ENCODE measurements around the gene RTN4R.
"Not testable (repeated sequence)": the region's sequence is repeated elsewhere in the genome, so short reads cannot be mapped to it uniquely, and the experiment has no call there.

The RTN4R gene

DNA sequence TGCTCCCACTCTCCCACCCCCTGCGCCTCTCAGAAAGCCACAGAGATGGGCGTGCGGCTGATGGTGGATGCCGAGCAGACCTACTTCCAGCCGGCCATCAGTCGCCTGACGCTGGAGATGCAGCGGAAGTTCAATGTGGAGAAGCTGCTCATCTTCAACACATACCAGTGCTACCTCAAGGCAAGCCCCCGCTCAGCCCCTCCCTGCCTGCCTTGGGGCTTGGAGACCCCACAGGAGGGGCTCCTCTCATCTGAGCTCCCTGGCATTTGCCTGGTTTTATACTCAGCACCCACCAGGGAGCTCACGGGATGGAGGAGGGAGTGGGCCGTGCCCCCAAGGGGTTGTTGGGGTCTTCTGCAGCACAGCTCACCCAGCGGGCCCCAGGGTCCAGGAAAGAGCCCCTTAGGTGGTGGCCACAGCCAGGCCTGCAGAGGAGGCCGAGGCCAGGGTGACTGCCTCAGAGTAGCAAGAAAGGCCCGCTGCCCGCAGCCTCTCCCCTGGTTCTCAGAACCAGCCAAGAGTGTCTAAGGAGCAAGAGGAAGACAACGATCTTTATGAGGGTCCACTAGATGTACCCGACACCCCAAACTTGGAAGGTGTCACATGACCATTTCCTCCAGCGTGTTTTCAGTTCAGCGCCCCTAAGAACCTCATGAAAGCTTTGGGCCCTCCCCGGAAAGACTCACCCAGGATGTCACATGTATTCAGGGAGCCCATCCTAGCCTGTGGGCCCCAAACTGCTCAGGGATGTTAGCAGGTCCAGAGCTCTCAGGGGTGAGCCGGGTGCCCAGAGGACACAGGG lies 38.7 kb upstream of the RTN4R start:
- not testable (repeated sequence) for H4K8ac ChIP-seq (ENCODE audit: low read depth, low read length); H2BK12ac ChIP-seq (ENCODE audit: low read length); H3K18ac ChIP-seq (ENCODE audit: low read length); H3K23ac ChIP-seq (ENCODE audit: low read depth, low read length, poor library complexity); DNase-seq (ENCODE audit: low spot score); H4K91ac ChIP-seq (ENCODE audit: low read depth, low read length, poor library complexity); H3K9me3 ChIP-seq (replicated peaks in 1 of 2; ENCODE audit: control insufficient read depth in 2 of 2, insufficient read depth in 1 of 2, low read depth in 1 of 2, low read length in 2 of 2); H3K36me3 ChIP-seq (replicated peaks in 1 of 2; ENCODE audit: control insufficient read depth in 2 of 2, insufficient read depth in 2 of 2, low read length in 2 of 2); H3K79me1 ChIP-seq (ENCODE audit: low read depth, low read length); H2BK120ac ChIP-seq (ENCODE audit: low read depth, low read length); H2BK15ac ChIP-seq (ENCODE audit: low read length); H3K4me3 ChIP-seq (ENCODE audit: low read length in 2 of 2); H3K4me1 ChIP-seq (ENCODE audit: control insufficient read depth in 2 of 2, insufficient read depth in 1 of 2, low read depth in 1 of 2, low read length in 2 of 2); H2BK5ac ChIP-seq (ENCODE audit: low read length); H3K27ac ChIP-seq (replicated peaks; ENCODE audit: low read length); H3K4me2 ChIP-seq (ENCODE audit: insufficient read depth, low read length, poor library complexity, severe bottlenecking); H2AK5ac ChIP-seq (ENCODE audit: low read depth, low read length); H3K14ac ChIP-seq (ENCODE audit: low read length); H3K9ac ChIP-seq (ENCODE audit: low read depth, low read length, poor library complexity); H2AFZ ChIP-seq (ENCODE audit: low read length); H3K4ac ChIP-seq (ENCODE audit: low read length)
- no CpG with 5 or more reads among the region's 21 CpGs for WGBS, 2 donors (ENCODE audit: extremely low coverage in 2 of 2, insufficient read length in 2 of 2, insufficient replicate concordance in 1 of 2)
- H3K27me3 ChIP-seq (ENCODE audit: control insufficient read depth in 3 of 3, insufficient read depth in 3 of 3, low read depth in 1 of 3, low read length in 3 of 3) = peaks cover 0 to 11% (median under 1%) of the 10 kb centered on the region in 3 experiments

DNA sequence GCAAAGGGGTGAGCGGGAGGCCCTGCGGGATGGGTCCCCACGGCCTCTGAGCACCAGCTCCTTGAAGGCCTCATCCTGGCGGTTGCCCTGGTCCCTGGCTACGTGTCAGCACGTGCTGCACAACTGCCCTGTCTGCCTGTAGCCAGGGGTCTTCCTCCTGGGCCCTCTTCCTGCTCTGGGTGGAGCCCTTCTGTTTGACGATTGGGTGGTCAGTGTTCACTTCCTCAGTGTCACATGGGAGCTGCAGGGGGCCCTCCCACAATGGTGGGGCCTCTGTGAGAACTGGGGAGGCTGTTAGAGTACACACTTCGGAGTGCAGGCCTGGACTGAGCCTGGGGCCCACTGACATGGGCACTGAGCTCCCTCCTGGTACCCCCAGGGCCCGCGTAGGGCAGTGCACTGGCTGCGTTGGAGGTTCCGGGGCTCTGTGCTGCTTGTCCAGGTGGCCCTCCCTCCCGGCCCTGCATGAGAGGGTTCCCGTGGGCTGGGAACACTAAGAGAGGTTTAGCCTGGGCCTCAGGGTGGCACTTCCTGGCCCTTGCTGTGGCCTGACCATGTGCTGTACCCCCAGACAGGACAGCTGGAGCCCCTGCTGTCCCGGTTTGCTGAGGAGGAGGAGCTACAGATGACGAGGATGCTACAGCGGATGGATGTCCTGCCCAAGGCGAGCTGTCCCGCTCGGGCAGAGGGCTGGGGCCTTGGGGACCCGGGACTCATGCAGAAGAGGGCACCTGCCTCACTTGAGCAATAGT lies 38.0 kb upstream of the RTN4R start:
- Histone ChIP-seq H2BK120ac (ENCODE audit: low read depth, low read length) (no peak overlapping the region), H2BK15ac (ENCODE audit: low read length) (no peak overlapping the region), H3K4ac (ENCODE audit: low read length) (no peak overlapping the region), H3K9ac (ENCODE audit: low read depth, low read length, poor library complexity) (no peak overlapping the region), H3K36me3 (replicated peaks in 1 of 2; ENCODE audit: control insufficient read depth in 2 of 2, insufficient read depth in 2 of 2, low read length in 2 of 2) (no peaks in the 10 kb centered on the region), H3K23ac (ENCODE audit: low read depth, low read length, poor library complexity) (no peak overlapping the region), H2AK5ac (ENCODE audit: low read depth, low read length) (peak overlapping the region; percentile 40), H3K9me3 (replicated peaks in 1 of 2; ENCODE audit: control insufficient read depth in 2 of 2, insufficient read depth in 1 of 2, low read depth in 1 of 2, low read length in 2 of 2) (no peaks in the 10 kb centered on the region), H3K18ac (ENCODE audit: low read length) (no peak overlapping the region), H3K4me2 (ENCODE audit: insufficient read depth, low read length, poor library complexity, severe bottlenecking) (no peak overlapping the region), H2BK5ac (ENCODE audit: low read length) (no peak overlapping the region), H4K8ac (ENCODE audit: low read depth, low read length) (no peak overlapping the region), H4K91ac (ENCODE audit: low read depth, low read length, poor library complexity) (no peak overlapping the region), H3K79me1 (ENCODE audit: low read depth, low read length) (peaks cover 2% of the 10 kb centered on the region), H2AFZ (ENCODE audit: low read length) (peak overlapping the region; percentile 66), H3K27ac (replicated peaks; ENCODE audit: low read length) (no peak overlapping the region), H3K14ac (ENCODE audit: low read length) (no peak overlapping the region), H2BK12ac (ENCODE audit: low read length) (no peak overlapping the region), H3K27me3 (ENCODE audit: control insufficient read depth in 3 of 3, insufficient read depth in 3 of 3, low read depth in 1 of 3, low read length in 3 of 3) (peaks cover 0 to 19% (median 5%) of the 10 kb centered on the region in 3 experiments), H3K4me3 (ENCODE audit: low read length in 2 of 2) (no peak overlapping the region), H3K4me1 (ENCODE audit: control insufficient read depth in 2 of 2, insufficient read depth in 1 of 2, low read depth in 1 of 2, low read length in 2 of 2) (no peaks in the 10 kb centered on the region)
- WGBS, 2 donors (ENCODE audit: extremely low coverage in 2 of 2, insufficient read length in 2 of 2, insufficient replicate concordance in 1 of 2) = no CpG with 5 or more reads among the region's 21 CpGs
- no peak for DNase-seq (ENCODE audit: low spot score)

DNA sequence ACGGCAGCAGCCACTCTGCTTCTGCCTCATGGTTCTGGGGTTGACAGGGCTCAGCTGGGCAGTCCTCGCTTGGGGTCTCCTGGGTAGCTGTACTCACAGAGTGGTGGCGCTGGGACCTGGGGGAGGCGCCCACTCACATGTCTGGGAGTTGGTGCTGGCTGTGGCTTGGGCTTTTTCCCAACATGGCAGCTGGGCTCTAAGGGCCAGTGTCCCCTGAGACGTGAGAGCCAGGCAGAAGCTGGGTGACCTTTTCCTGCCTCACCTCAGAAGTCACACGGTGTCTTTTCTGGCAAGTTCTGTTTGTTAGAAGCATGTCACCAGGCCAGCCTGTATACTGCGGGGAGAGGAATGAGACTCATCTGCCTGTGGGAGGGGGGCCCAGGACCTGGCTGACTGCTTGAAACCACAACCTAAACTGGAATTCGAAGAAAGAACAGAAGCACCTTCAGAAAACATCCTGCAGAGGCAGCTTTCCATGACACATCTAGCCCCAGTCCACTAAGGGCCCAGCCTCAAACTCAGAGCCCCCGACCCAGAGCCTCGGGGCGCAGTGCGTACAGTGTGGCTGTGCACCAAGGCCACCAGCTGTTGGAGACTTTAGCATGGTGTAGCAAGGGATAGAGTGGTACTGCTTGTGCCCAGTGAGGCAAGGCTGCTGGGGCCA lies 37.2 kb upstream of the RTN4R start:
- not testable (repeated sequence) for H3K4me2 ChIP-seq (ENCODE audit: insufficient read depth, low read length, poor library complexity, severe bottlenecking); H3K23ac ChIP-seq (ENCODE audit: low read depth, low read length, poor library complexity); H2BK15ac ChIP-seq (ENCODE audit: low read length); H2BK5ac ChIP-seq (ENCODE audit: low read length); H2BK120ac ChIP-seq (ENCODE audit: low read depth, low read length); H3K79me1 ChIP-seq (ENCODE audit: low read depth, low read length); H3K36me3 ChIP-seq (replicated peaks in 1 of 2; ENCODE audit: control insufficient read depth in 2 of 2, insufficient read depth in 2 of 2, low read length in 2 of 2); H3K18ac ChIP-seq (ENCODE audit: low read length); H3K14ac ChIP-seq (ENCODE audit: low read length); H2BK12ac ChIP-seq (ENCODE audit: low read length); DNase-seq (ENCODE audit: low spot score); H3K9me3 ChIP-seq (replicated peaks in 1 of 2; ENCODE audit: control insufficient read depth in 2 of 2, insufficient read depth in 1 of 2, low read depth in 1 of 2, low read length in 2 of 2); H4K91ac ChIP-seq (ENCODE audit: low read depth, low read length, poor library complexity); H3K4me1 ChIP-seq (ENCODE audit: control insufficient read depth in 2 of 2, insufficient read depth in 1 of 2, low read depth in 1 of 2, low read length in 2 of 2); H3K4me3 ChIP-seq (ENCODE audit: low read length in 2 of 2); H3K4ac ChIP-seq (ENCODE audit: low read length); H2AK5ac ChIP-seq (ENCODE audit: low read depth, low read length); H3K9ac ChIP-seq (ENCODE audit: low read depth, low read length, poor library complexity); H4K8ac ChIP-seq (ENCODE audit: low read depth, low read length); H3K27ac ChIP-seq (replicated peaks; ENCODE audit: low read length)
- Histone ChIP-seq H3K27me3 (ENCODE audit: control insufficient read depth in 3 of 3, insufficient read depth in 3 of 3, low read depth in 1 of 3, low read length in 3 of 3) (peaks cover 0 to 25% (median 10%) of the 10 kb centered on the region in 3 experiments), H2AFZ (ENCODE audit: low read length) (peak overlapping the region; percentile 66)
- WGBS, 2 donors (ENCODE audit: extremely low coverage in 2 of 2, insufficient read length in 2 of 2, insufficient replicate concordance in 1 of 2) = no CpG with 5 or more reads among the region's 12 CpGs

DNA sequence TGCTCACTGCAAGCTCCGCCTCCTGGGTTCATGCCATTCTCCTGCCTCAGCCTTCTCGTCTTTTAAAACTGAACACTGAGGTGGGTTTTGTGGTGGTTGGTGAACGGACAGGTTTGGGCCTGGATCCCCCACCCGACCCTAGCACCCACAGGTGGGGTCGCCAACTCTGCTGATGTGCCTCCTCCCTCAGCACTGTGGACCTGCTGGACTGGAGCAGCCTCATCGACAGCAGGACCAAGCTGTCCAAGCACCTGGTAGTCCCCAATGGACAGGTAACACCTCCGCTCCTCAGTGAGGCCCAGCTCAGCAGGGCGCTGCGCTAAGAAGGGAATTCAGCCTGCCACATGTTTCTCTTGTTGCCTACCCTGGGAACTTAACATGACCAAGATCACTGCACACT lies 36.5 kb upstream of the RTN4R start:
- Histone ChIP-seq H4K8ac (ENCODE audit: low read depth, low read length) (no peak overlapping the region), H4K91ac (ENCODE audit: low read depth, low read length, poor library complexity) (no peak overlapping the region), H2AK5ac (ENCODE audit: low read depth, low read length) (no peak overlapping the region), H3K4me1 (ENCODE audit: control insufficient read depth in 2 of 2, insufficient read depth in 1 of 2, low read depth in 1 of 2, low read length in 2 of 2) (no peaks in the 10 kb centered on the region), H2BK15ac (ENCODE audit: low read length) (no peak overlapping the region), H3K27ac (replicated peaks; ENCODE audit: low read length) (no peak overlapping the region), H2BK120ac (ENCODE audit: low read depth, low read length) (no peak overlapping the region), H3K4ac (ENCODE audit: low read length) (no peak overlapping the region), H3K9me3 (replicated peaks in 1 of 2; ENCODE audit: control insufficient read depth in 2 of 2, insufficient read depth in 1 of 2, low read depth in 1 of 2, low read length in 2 of 2) (no peaks in the 10 kb centered on the region), H3K9ac (ENCODE audit: low read depth, low read length, poor library complexity) (no peak overlapping the region), H3K79me1 (ENCODE audit: low read depth, low read length) (peaks cover 2% of the 10 kb centered on the region), H2AFZ (ENCODE audit: low read length) (no peak overlapping the region), H3K36me3 (replicated peaks in 1 of 2; ENCODE audit: control insufficient read depth in 2 of 2, insufficient read depth in 2 of 2, low read length in 2 of 2) (no peaks in the 10 kb centered on the region), H2BK5ac (ENCODE audit: low read length) (no peak overlapping the region), H3K4me3 (ENCODE audit: low read length in 2 of 2) (no peak overlapping the region), H2BK12ac (ENCODE audit: low read length) (no peak overlapping the region), H3K27me3 (ENCODE audit: control insufficient read depth in 3 of 3, insufficient read depth in 3 of 3, low read depth in 1 of 3, low read length in 3 of 3) (peaks cover 0 to 31% (median 17%) of the 10 kb centered on the region in 3 experiments), H3K18ac (ENCODE audit: low read length) (peak overlapping the region; percentile 28), H3K14ac (ENCODE audit: low read length) (no peak overlapping the region), H3K23ac (ENCODE audit: low read depth, low read length, poor library complexity) (no peak overlapping the region), H3K4me2 (ENCODE audit: insufficient read depth, low read length, poor library complexity, severe bottlenecking) (no peak overlapping the region)
- WGBS, 2 donors (ENCODE audit: extremely low coverage in 2 of 2, insufficient read length in 2 of 2, insufficient replicate concordance in 1 of 2) = no CpG with 5 or more reads among the region's 9 CpGs
- DNase-seq (ENCODE audit: low spot score) = no peak
